ENCODE data around the gene SLC25A11.

Gene SLC25A11

GRCh38 chr17:4900231-4901107 is 39.4 kb downstream of the SLC25A11 start:
- TF ChIP-seq GATA3 (IDR thresholded peaks at IDR 0.05; ENCODE audit: low read depth, low read length), result no peak
- no peak for TF ChIP-seq GATA2 (IDR thresholded peaks at IDR 0.05; ENCODE audit: low read depth, low read length)

- no peak for TF ChIP-seq GATA3 (IDR thresholded peaks at IDR 0.05; ENCODE audit: low read depth, low read length)
- TF ChIP-seq GATA2 (IDR thresholded peaks at IDR 0.05; ENCODE audit: low read depth, low read length), result no peak
These were observed 40.3 kb downstream of the SLC25A11 start, which contains the start of gene C17orf107 for GRCh38 chr17:4899341-4900230. TSS of gene C17orf107 (plus strand) at chr17:4899536. CDS start at chr17:4899763, 227 bp downstream.

DNA sequence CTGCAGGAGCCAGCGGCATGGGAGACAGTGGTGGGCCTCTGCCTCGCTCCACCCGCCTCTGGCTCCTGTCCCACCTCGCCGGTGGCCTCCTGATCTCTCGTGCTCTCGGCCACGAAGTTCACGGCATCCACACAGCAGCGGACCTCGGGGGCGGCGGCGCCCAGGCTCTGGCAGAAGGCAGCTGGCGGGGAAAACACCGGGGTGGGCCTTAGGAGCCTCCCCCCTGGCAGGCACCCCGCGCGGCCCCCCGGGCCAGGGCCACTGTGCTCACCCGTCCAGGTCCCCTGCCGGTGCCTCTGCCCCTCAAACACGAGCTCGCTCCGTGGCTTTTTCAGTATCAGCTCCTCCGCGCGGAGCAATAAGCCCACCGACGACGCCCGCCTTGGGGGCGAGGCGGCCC is 40.9 kb downstream of the SLC25A11 start:
- TF ChIP-seq GATA2 (IDR thresholded peaks at IDR 0.05; ENCODE audit: low read depth, low read length) (no peak), GATA3 (IDR thresholded peaks at IDR 0.05; ENCODE audit: low read depth, low read length) (no peak)

- no peak for TF ChIP-seq GATA3 (IDR thresholded peaks at IDR 0.05; ENCODE audit: low read depth, low read length)
- no peak for TF ChIP-seq GATA2 (IDR thresholded peaks at IDR 0.05; ENCODE audit: low read depth, low read length)
These were observed 41.5 kb downstream of the SLC25A11 start for GRCh38 chr17:4898351-4898750.

DNA sequence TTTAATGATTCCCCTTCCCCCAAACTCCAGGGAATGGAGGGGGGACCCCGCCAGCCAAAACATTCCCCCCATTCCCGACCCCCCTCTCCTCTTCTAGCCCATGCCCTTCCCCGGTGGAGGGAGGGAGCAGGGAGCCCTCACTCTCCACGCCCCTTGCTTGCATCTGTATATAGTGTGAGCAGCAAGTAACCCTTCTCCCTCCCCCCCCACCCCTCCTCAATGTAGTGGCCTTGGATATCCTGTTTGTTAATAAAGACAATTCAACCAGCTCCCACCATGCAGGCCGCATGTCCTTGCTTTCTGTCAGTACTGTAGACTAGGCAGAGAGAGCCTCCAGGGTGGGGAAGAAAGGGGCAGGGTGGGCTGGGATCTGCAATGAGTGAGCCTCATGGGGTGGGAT is 42.1 kb downstream of the SLC25A11 start:
- TF ChIP-seq GATA2 (IDR thresholded peaks at IDR 0.05; ENCODE audit: low read depth, low read length) (no peak), GATA3 (IDR thresholded peaks at IDR 0.05; ENCODE audit: low read depth, low read length) (no peak)

GRCh38 chr17:4897198-4897687 is 42.6 kb downstream of the SLC25A11 start:
- TF ChIP-seq GATA3 (IDR thresholded peaks at IDR 0.05; ENCODE audit: low read depth, low read length) (no peak), GATA2 (IDR thresholded peaks at IDR 0.05; ENCODE audit: low read depth, low read length) (no peak)

GRCh38 chr17:4896332-4897197 is 43.3 kb downstream of the SLC25A11 start:
- TF ChIP-seq GATA3 (IDR thresholded peaks at IDR 0.05; ENCODE audit: low read depth, low read length), result no peak
- TF ChIP-seq GATA2 (IDR thresholded peaks at IDR 0.05; ENCODE audit: low read depth, low read length), result no peak

- TF ChIP-seq GATA3 (IDR thresholded peaks at IDR 0.05; ENCODE audit: low read depth, low read length), result no peak
- TF ChIP-seq GATA2 (IDR thresholded peaks at IDR 0.05; ENCODE audit: low read depth, low read length), result no peak
These were observed 44.1 kb downstream of the SLC25A11 start for GRCh38 chr17:4895657-4896331.

GRCh38 chr17:4895121-4895520 is 44.7 kb downstream of the SLC25A11 start:
- TF ChIP-seq GATA2 (IDR thresholded peaks at IDR 0.05; ENCODE audit: low read depth, low read length), result no peak
- no peak for TF ChIP-seq GATA3 (IDR thresholded peaks at IDR 0.05; ENCODE audit: low read depth, low read length)

GRCh38 chr17:4893721-4894560 is 45.9 kb downstream of the SLC25A11 start:
- TF ChIP-seq GATA2 (IDR thresholded peaks at IDR 0.05; ENCODE audit: low read depth, low read length) (no peak), GATA3 (IDR thresholded peaks at IDR 0.05; ENCODE audit: low read depth, low read length) (no peak)

DNA sequence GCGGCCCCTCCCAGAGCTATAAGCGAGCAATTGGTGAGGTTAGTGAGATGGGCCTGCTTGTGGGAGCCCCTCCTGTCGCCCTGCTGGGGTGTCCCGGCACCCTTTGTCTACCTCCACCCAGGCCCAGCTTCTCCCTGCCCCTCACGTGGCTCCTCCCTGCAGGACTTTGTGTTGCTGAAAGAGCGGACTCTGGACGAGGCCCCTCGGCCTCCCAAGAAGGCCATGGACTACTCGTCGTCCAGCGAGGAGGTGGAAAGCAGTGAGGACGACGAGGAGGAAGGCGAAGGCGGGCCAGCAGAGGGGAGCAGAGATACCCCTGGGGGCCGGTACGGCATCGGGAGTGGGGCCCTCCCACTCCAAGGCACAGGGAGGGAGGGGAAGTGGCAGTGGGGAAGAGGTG is 46.6 kb downstream of the SLC25A11 start:
- TF ChIP-seq GATA2 (IDR thresholded peaks at IDR 0.05; ENCODE audit: low read depth, low read length) (no peak), GATA3 (IDR thresholded peaks at IDR 0.05; ENCODE audit: low read depth, low read length) (no peak)
